CD4-positive, alpha-beta T cell treated with Interleukin-15 for 4 hours (primary cell): Measurements from ENCODE around the gene SPATA24.
"Not testable (repeated sequence)": the region's sequence is repeated elsewhere in the genome, so short reads cannot be mapped to it uniquely, and the experiment has no call there.

Experiments
- DNase-seq: peaks from one replicate; pipeline ENCODE4 v3.0.0-alpha.2; 2020; ENCODE audit warnings: low spot score

SPATA24 gene

DNA sequence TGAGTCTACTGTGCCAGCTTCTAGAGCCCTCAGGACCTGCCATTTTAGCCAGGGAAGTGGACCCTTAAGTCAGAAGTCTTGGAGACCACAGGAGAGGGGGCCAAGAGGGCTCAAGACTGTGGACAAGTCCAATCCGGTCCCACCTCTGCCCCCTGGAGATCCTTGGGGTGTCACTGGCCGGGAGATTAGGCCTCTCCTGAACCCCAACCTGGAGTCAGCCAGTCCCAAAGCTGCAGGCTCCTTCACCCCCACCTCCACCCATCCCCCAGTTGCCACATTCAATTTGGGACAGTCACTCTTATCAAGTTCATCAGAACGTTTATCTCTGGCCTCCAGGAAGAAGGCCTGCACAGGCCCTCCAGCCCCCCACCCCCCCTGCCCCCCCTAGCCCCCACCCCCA is 21.1 kb downstream of the SPATA24 start:
- no peak for DNase-seq

DNA sequence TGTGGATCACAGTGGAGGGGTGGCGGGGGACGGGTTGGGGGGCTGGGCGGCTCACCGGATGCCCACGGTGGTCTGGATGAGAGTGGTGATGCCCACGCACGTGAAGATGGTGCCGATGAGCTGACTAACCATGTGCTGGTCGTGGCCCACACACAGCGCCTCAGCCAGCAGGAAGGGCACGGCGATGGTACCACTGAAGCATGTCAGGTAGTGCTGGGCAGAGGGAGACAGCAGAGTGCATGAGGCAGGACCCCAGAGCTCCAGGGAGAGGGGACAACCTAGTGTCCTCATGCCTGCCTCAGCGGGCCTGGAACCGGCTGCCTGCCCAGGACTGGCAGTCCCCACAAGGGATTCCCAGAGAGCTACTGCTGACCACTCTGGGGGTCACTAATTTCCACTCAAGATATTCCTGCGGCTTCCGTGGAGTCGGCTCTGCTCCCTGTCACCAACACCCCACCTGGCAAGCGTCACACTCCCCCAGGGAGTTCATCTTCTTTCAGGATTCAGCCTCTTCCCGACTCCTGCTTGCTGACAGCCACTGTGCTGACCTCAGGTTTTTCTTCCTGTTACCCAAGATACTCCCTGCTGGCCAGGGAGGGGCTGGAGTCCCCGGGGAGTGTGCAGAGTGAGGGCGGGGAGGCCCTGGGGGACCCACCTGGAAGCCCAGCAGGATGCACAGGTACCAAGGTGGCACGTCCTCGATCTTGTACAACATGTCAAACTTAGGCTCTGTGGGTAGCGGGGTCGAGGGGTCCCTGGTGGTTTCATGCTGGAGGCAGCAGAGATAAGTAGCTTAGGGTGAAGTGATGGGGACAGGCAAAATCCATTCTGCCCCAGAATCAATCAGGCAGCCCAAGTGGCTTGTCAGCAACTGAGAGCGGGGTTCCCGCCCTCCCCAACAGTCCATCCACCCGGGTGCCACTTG is 21.8 kb downstream of the SPATA24 start:
- DNase-seq, result no peak

DNA sequence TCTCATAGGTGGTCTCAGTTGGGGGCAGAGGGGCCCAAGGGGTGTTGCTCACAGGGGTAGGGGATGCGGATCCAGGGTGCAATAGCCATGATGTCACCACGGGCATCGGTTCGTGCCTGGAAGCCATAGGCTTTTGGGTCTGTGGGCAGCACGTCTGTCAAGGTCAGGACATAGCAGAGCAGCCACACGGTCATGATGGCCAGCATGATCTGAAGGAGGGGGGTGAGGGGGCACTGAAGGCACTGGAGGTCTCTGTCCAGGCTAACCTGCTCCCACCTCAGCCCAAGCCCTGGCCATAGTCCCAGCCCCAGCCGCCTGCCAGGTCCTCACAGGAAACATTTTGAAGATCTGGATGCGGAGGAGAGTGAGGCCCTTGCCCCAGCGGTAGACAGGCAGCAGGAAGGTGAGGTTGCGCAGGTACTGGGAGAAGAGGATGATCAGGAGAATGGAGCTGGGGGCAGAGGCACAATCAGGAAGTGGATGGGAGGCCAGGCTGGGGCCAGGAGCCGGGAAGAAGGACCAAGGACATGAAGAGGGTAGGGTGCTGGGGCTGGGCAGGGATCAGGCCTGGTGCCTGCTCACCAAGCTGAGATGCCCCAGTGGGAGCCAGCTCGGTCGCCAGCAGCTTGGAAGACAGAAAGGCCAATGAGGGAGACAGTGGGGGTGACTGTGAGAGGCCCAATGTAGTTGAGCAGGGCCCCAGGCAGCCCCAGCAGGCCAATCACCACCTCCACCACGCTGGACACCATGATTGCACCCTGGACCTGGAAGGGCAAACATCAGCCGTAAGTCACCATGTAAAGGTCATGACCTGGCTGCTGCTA is 24.1 kb downstream of the SPATA24 start:
- no peak for DNase-seq

DNA sequence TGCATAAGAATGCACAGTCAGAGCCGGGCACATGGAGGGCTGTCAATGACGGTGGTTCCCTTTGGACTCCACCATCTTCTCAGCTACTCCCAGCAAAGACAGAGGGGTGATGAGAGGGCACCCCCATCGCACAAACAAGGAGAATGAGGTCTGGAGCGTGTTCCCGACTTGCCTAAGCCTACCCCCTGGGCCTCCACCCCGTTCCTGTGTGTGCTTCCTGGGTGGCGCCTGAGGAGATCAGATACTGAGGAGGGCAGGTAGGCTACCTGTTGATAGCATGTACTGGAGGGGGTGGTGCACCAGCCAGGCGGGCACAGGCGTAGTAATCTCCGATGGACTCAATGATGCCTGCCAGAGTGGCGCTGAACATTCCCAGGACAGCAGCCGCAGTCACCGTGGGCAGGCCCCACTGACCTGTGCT is 24.9 kb downstream of the SPATA24 start:
- no peak for DNase-seq

DNA sequence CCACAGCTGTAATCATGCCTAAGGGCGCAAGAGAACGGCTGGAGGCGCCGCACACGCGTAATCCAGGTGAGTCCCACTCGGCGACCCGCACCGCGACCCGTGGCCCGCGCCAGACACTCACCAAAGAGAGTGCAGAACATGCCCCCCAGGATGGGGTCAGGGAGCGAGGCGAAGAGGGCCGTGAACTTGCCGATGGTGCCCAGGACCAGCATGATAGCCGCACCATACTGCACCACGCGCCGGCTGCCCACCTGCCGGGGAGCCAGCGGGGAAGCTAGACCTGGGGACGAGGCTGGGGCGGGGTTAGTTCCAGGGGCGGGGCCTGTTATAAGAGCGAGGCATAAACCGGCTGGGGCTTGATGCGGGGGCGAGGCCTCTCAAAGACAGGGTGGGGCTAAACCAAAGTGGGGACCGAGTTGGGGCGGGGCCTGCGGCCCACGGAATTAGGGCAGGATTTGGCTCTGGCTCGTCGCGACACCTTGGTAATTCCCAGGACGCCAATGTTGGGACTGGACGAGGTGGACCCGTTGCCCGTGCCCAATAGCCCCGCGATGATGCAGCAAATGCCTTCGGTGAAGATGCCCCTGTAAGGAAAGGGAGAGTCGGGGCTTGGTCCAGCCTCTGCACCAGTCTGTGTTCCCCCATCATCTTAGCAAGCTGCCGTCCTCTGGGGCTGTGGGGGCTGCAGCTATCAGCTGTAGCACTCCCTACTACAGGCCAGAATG is 25.6 kb downstream of the SPATA24 start:
- no peak for DNase-seq

DNA sequence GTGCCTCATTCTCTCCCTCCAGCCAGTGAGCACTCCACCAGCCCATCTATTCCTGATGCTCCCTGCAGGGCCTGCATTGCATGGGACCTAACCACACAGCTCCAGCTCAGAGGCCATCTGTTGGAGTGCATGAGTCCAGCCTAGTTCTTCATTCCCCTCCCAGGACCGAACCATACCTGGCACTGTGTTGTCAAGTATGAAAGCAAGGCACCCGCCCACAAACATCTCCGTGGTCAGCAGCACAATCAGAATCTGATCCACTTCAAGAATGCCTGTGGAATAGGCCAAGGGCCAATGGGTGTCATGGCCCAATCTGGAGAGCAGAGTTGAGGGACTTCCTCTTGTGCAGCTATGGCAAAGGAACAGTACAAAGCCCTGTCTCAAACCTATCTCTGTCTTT is 26.7 kb downstream of the SPATA24 start:
- no peak for DNase-seq

DNA sequence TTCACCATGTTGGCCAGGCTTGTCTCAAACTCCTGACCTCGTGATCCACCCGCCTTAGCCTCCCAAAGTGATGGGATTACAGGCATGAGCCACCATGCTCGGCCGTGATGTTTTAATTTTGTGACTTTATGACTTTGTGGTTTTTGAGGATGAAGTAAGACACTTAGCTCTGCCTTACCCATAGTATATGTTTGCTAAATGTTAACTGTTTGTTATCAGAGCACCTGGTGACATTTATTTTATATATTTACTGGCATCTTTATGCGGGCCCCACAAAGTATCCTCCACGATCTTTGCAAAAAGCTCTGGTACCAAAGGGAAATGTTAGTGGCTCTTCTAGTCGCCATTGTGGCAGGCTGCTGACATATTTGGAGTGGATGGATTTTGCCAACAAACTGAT is 27.5 kb downstream of the SPATA24 start:
- DNase-seq, result no peak

DNA sequence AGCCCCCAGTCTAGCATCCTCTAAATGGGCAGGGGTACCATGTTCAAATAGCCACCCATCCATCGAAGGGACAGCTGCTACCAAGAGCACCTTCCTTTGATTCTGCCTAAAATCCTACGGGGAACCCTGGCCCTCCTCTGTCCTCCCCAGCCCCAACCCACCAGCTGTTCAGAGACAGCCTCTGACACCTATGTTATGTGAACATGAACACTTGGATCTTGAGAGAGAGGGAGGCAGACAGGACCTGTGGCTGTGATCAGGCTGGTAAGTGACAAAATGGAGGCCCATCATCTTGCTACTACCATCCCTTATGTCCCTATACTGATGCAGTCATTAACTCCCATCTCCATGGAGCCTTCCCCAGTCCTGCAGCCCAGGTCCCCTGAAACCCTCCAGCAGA is 29.0 kb downstream of the SPATA24 start:
- DNase-seq, result no peak

DNA sequence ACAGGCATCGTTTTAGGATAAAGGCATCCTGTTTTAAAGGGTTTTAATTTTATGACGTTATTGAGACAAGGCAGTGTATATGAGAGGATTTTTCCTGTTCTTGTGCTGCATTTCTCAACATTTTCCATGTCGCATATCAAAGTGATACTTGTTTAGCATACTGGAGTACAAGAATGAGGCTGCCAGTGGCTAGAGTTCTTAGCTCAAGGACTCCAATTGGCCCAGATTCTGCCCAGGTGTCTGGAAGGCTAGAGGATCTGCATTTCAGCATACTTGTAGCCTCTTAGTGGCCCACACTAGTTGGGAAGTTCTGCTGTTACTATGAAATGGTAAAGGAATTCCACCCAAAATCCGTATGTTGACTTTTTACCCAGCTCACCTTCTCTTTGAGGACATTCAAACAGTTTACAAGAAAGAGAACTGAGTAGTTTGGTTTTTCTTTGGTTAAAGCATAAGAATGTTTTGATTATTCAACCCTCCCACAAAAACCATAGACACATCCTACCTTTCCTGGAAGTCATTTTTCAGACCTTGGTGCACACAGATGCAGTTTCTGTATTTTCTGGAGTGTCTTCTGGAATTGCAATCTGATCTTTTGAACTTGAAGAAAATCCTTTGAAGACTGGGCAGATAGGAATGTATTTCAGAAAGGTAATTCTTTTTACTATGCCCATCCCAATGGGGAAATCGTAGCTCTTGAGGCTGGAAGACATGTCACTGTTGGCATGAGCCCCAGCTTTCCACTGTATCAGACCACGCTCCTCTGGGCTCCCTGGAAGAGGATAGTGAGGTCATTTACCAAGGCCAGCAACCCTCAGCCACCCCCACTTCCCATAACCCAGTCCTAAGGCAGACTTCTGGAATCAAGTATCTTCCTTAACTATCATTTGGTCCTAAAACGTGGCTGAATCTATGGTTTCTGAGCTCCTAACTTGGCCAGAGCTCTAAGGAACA is 32.1 kb downstream of the SPATA24 start:
- DNase-seq, result no peak

DNA sequence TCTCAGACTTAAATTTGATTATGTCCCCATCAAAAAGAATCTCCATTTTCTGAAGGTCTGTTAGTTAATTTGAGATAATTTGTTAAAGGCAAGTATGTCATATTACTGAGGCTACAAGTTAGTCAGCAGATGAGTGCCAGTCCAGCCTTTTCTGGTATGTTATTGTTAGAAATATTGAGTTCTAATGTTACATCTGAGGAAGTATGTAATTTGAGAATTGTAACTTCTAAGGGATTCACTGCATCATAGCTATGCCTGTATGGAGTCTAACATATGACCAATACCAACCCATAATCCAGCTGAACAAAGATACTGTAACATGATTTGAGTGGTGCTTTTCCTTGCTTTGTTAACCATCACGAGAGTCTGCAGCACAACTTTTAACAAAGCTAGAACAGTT is 34.7 kb downstream of the SPATA24 start:
- DNase-seq, result no peak

DNA sequence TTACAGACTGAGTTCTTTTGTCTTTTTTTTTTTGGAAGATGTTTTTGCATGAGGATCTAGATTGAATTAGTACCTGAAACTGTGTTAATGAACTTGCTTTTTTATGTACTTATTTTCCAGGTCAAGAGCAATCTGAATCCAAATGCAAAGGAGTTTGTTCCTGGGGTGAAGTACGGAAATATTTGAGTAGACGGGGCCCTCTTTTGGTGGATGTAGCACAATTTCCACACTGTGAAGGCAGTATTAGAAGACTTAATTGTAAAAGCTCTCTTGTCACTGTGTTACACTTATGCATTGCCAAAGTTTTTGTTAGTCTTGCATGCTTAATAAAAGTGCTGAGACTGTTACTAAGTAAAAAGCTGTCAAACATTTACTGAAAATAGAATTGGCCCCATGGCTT is 35.3 kb downstream of the SPATA24 start:
- no peak for DNase-seq

DNA sequence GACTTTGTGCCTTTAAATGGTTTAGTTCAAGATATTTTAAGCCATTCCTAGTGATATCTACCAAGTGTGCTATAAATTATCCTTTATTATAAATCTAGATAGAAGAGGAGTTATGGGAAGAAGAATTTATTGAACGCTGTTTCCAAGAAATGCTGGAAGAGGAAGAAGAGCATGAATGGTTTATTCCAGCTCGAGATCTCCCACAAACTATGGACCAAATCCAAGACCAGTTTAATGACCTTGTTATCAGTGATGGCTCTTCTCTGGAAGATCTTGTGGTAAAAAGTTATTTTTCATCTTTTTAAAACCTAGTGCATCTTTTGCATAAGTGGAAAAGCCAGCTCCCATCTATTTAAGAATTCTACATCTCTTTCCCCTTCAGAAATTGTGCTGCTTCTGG is 39.4 kb downstream of the SPATA24 start:
- DNase-seq, result no peak

DNA sequence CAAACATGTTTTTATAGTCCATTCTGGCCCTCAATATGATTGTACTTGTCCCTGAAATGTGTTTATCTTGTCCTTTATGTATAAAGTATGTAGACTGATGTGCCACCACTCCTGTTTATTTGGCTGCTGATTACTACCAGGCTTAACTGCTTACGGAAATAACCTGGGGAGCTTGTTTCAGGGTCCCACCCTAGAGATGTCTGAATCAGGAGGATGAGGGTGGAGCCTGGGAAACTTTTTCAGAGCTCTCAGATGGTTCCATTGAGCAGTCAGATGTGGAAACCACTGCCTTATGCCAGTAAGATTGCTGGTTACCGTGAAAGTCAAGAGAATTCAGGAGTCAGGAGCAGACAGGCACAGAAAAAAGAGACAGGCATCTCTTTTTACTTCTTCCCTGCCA is 40.0 kb downstream of the SPATA24 start:
- DNase-seq, result no peak

DNA sequence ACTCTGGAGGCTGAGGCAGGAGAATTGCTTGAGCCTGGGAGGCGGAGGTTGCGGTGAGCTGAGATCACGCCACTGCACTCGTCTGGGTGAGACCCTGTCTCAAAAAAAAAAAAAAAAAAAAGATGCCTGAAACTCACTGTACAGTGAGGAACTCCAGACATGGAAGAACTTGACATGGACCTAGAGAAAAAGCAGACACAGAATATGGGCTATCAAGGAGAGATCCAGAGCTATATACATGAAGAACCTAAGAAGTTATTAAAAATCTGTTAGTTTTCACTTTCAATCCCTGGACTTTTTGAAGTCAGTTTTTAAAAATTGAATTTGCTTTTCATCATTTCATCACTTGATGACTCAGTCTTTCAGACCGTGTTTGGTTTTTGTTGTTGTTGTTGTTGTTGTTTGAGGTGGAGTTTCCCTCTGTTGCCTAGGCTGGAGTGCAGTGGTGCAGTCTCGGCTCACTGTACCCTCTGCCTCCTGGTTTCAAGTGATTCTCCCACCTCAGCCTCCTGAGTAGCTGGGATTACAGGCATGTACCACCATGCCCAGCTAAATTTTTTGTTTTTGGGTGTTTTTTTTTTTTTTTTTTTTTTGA is 42.0 kb downstream of the SPATA24 start:
- DNase-seq, result no peak

DNA sequence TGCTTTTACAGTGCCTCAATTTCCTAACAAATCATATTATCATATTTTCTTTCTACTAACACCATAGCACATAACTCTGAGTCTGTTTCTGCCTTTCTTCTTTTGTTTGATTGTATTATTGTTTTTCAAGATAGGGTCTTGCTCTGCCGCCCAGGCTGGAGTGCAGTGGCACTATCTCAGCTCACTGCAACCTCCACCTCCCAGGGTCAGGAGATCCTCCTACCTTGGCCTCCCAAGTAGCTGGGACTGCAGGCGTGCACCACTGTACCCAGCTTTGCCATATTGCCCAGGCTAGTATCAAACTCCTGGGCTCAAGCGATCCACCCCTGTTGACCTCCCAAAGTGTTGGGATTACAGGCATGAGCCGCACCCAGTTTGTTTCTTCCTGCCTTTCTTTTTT is 43.5 kb downstream of the SPATA24 start:
- no peak for DNase-seq

DNA sequence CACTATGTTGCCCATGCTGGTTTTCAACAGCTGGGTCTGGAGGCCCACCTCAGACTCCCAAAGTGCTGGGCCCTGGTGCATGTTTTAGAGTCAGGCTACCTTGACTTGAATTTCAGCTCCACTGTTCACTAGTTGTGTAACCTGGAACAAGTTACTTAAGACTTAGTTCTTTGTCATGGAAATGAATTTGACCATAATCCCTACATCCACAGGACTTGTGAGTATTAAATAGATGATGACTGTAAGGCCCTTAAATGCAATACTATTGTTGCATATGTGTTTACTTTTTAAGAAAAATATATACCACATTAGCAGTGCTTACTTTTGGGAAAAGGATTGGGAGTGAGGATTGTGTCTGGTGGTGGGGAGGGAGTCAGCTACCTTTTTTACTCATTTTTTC is 45.8 kb downstream of the SPATA24 start:
- no peak for DNase-seq

DNA sequence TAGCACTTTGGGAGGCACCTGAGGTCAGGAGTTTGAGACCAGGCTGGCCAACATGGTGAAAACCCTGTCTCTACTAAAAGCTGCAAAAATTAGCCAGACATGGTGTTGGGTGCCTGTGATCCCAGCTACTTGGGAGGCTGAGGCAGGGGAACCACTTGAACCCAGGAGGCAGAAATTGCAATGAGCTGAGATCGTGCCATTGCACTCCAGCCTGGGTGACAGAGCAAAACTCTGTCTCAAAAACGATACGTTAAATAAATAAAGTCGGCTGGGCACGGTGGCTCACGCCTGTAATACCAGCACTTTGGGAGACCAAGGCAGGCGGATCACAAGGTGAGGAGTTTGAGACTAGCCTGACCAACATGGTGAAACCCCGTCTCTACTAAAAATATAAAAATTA is 48.0 kb downstream of the SPATA24 start:
- DNase-seq, result not testable (repeated sequence)

DNA sequence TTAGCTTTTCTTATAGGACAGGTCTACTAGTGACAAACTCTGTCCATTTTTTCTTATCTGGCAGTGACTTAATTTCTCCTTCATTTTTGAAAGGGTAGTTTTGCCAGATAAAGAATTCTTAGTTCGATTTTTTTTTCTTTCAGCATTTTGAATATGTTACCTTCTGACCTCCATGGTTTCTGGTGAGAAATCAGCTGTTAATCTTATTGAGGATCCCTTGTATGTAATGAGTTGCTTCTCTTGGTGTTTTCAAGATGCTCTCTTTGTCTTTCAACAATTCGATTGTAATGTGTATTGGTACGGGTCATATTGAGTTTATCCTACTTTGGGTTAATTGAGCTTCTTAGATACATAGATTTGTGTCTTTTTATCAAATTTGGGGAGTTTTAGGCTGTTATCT is 49.7 kb downstream of the SPATA24 start:
- DNase-seq, result no peak

DNA sequence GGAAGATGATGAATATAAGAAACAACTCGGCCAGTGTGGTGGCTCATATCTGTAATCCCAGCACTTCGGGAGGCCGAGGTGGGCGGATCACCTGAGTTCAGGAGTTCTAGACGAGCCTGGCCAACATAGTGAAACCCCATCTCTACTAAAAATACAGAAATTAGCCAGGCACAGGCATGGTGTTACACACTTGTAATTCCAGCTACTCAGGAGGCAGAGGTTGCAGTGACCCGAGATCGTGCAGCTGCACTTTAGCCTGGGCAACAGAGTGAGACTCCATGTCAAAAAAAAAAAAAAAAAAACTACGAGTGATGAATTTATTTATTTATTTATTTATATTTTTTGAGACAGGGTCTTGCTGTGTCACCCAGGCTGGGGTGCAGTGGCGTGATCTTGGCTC is 56.0 kb downstream of the SPATA24 start:
- not testable (repeated sequence) for DNase-seq
